Stomach (tissue), 9 donors: ENCODE measurements around the gene FLYWCH2. TPM values are rescaled to one million over a fixed set of nuclear protein-coding genes. Genes with fewer than 3 reads are reported as not detected.

Experiments used
- DNase-seq, 2 donors: peaks; one replicate each; pipeline versions ENCODE4 v3.0.0 to v3.0.0-alpha.2; 2013 to 2019
- H3K27ac ChIP-seq, 5 donors: fragments of 200-600 bp in 4 of 5; sonication (generic) in 4 of 5; one replicate each; pipeline ENCODE4 v1.5.1; 2013 to 2019; ENCODE audit warnings: mild to moderate bottlenecking in 1 of 5, moderate library complexity in 1 of 5
- H3K27me3 ChIP-seq, 3 donors: fragments of 200-600 bp; sonication (generic); one replicate each; pipeline ENCODE4 v1.5.1; 2017 to 2019; ENCODE audit warnings: mixed run types in 1 of 3
- H3K36me3 ChIP-seq, 4 donors: fragments of 200-600 bp; sonication (generic); 1 replicate in 3 of 4; 2 replicates in 1 of 4; pipeline ENCODE4 v1.5.1; 2016 to 2019
- H3K4me1 ChIP-seq, 4 donors: fragments of 200-600 bp; sonication (generic); one replicate each; pipeline ENCODE4 v1.5.1; 2016 to 2019
- H3K4me3 ChIP-seq, 4 donors: fragments of 200-600 bp; sonication (generic) in 3 of 4; one replicate each; pipeline ENCODE4 v1.5.1; 2016 to 2019; ENCODE audit warnings: mild to moderate bottlenecking in 1 of 4
- H3K9me3 ChIP-seq, 4 donors: fragments of 200-600 bp; sonication (generic); one replicate each; pipeline ENCODE4 v1.5.1; 2016 to 2019
- CTCF ChIP-seq, 7 experiments: fragments of 450-650 bp in 4 of 7; fragments of 200-600 bp in 3 of 7; sonication (generic) in 3 of 7; IDR thresholded peaks; one replicate each; pipeline ENCODE4 v1.5.1; 2016 to 2019; ENCODE audit warnings: antibody characterized with exemption in 7 of 7, control low read depth in 2 of 7, mild to moderate bottlenecking in 1 of 7
- EP300 ChIP-seq: sonication (generic); formaldehyde crosslinking; IDR thresholded peaks from one replicate; pipeline ENCODE4 v1.6.1; 2017; ENCODE audit warnings: antibody characterized with exemption
- POLR2A ChIP-seq, 4 donors: fragments of 450-650 bp; IDR thresholded peaks; one replicate each; pipeline ENCODE4 v1.6.1; 2016; ENCODE audit warnings: antibody characterized with exemption in 4 of 4, control low read depth in 2 of 4, mild to moderate bottlenecking in 1 of 4, moderate library complexity in 1 of 4
- POLR2AphosphoS5 ChIP-seq, 3 donors: sonication (generic); formaldehyde crosslinking; IDR thresholded peaks; one replicate each; pipeline ENCODE4 v1.6.1; 2016; ENCODE audit warnings: antibody characterized with exemption in 3 of 3
- WGBS, 5 donors: extraction: QIAGEN DNeasy Blood & Tissue Kit in 3 of 5; methylation state at CpG; one replicate each; pipeline versions ENCODE4 v1.1.5 to v1.1.7; 2013 to 2018; 5-methylcytosine and 5-hydroxymethylcytosine counted together
- intact Hi-C: fragments of 100-400 bp; cut with DNase I; formaldehyde crosslinking; loops from one replicate; pipeline ENCODE4 v1.15.1; 2023; ENCODE audit warnings: low total_unique reads
- polyA plus RNA-seq, 3 donors: library from polyadenylated mRNA; stranded (reverse); fragments of 200-250 nt; gene quantifications; one replicate each; pipeline ENCODE4 v1.2.3, GENCODE V29; 2013
- total RNA-seq, 5 donors: library from RNA; depleted of rRNA; stranded (reverse); fragments of >200 nt; gene quantifications; one replicate each; pipeline versions ENCODE4 v1.1.0 to v1.2.3, GENCODE V29; 2014 to 2016
- donor health status: healthy with polysubstance abuse.
- donor health status: Bipolar disorder and iron deficiency.
- donor health status: healthy.

Gene FLYWCH2
- total and polyA plus RNA-seq, 8 donors = 19.6 to 76.4 (median 41.2) TPM

- 3 to 8% (median 6%) methylated on average over 29 to 51 of the region's 52 CpGs for WGBS, 5 donors
- peaks cover 10 to 22% (median 20%) of the 10 kb centered on the region in 4 donors for H3K4me1 ChIP-seq
- intact Hi-C loops = no loop called here
Measured at GRCh38 chr16:2881783-2882649, 999 bp upstream of the FLYWCH2 start.

GRCh38 chr16:2883458-2883908, 468 bp downstream of the FLYWCH2 start:
- H3K27me3 ChIP-seq = no peaks in the 10 kb centered on the region
- peak; percentile 27 to 64 for DNase-seq
- no peak for TF ChIP-seq POLR2A (IDR thresholded peaks at IDR 0.05)
- no peak for TF ChIP-seq POLR2AphosphoS5 (IDR thresholded peaks at IDR 0.05)
- WGBS, 5 donors = 0 to 2% (median 1%) methylated on average over 26 to 31 of the region's 31 CpGs
- peaks cover 10 to 22% (median 20%) of the 10 kb centered on the region in 4 donors for H3K4me1 ChIP-seq
- H3K27ac ChIP-seq = peak overlapping the region; percentile 94 to 99 (median 98)
- intact Hi-C loops = no loop called here
- peak overlapping the region; percentile 82 to 96 (median 92) for H3K4me3 ChIP-seq
- peaks cover 0 to 8% (median 0%) of the 10 kb centered on the region in 4 donors for H3K36me3 ChIP-seq
- H3K9me3 ChIP-seq = no peaks in the 10 kb centered on the region

More at GRCh38 chr16:2881783-2882649, 999 bp upstream of the FLYWCH2 start:
- H3K4me3 ChIP-seq = peak overlapping the region; percentile 82 to 96 (median 92)
- H3K27ac ChIP-seq = peak overlapping the region; percentile 94 to 99 (median 98)
- TF ChIP-seq CTCF (IDR thresholded peaks at IDR 0.05) (no peak), POLR2AphosphoS5 (IDR thresholded peaks at IDR 0.05) (peak in 1 of 3 donors; percentile 31), EP300 (no peak), POLR2A (IDR thresholded peaks at IDR 0.05) (no peak)
- H3K27me3 ChIP-seq = no peaks in the 10 kb centered on the region
- H3K9me3 ChIP-seq = no peaks in the 10 kb centered on the region
- peak; percentile 60 to 81 for DNase-seq
- no peaks in the 10 kb centered on the region for H3K36me3 ChIP-seq

- H3K27me3 ChIP-seq = no peaks in the 10 kb centered on the region
- peaks cover 10 to 22% (median 20%) of the 10 kb centered on the region in 4 donors for H3K4me1 ChIP-seq
- 55 to 73% (median 61%) methylated on average over 17 to 18 of the region's 18 CpGs for WGBS, 5 donors
- H3K9me3 ChIP-seq = no peaks in the 10 kb centered on the region
- H3K4me3 ChIP-seq = peak overlapping the region; percentile 82 to 96 (median 92)
- no peak for TF ChIP-seq POLR2A (IDR thresholded peaks at IDR 0.05)
- TF ChIP-seq POLR2AphosphoS5 (IDR thresholded peaks at IDR 0.05) = no peak
- TF ChIP-seq EP300 = no peak
- TF ChIP-seq CTCF (IDR thresholded peaks at IDR 0.05) = no peak
- peak overlapping the region in 4 of 5 donors; percentile 97 to 99 (median 98) for H3K27ac ChIP-seq
- peak in 1 of 2 donors; percentile 25 for DNase-seq
- H3K36me3 ChIP-seq = peaks cover 0 to 8% (median 0%) of the 10 kb centered on the region in 4 donors
- intact Hi-C loops = no loop called here
Measured at GRCh38 chr16:2884041-2884451, 1.0 kb downstream of the FLYWCH2 start.

- TF ChIP-seq CTCF (IDR thresholded peaks at IDR 0.05) = no peak
- H3K27me3 ChIP-seq = no peaks in the 10 kb centered on the region
- H3K27ac ChIP-seq = no peak overlapping the region
- no peak for DNase-seq
- H3K4me1 ChIP-seq = peaks cover 0 to 6% (median 0%) of the 10 kb centered on the region in 4 donors
- H3K4me3 ChIP-seq = no peak overlapping the region
- 88 to 94% (median 90%) methylated on average over 12 to 31 of the region's 31 CpGs for WGBS, 5 donors
- intact Hi-C loops = no loop called here
- H3K36me3 ChIP-seq = peaks cover 7 to 48% (median 32%) of the 10 kb centered on the region in 4 donors
- H3K9me3 ChIP-seq = no peaks in the 10 kb centered on the region
Measured at GRCh38 chr16:2894231-2894630, 11.2 kb downstream of the FLYWCH2 start.
